ENCODE results near the gene PDZD2. TPM values are rescaled to one million over a fixed set of nuclear protein-coding genes. Genes with fewer than 3 reads are reported as not detected.

PDZD2 gene
- total and polyA plus RNA-seq, 2 experiments from 2014 or later = 8.3 to 16.9 TPM

- TF ChIP-seq CREB1 (CRISPR knock-in tag; IDR thresholded peaks at IDR 0.05; ENCODE audit: low read depth) = no peak
- TF ChIP-seq CTCF (conservative IDR thresholded peaks at IDR 0.05; ENCODE audit: low read depth in 2 of 2) = no peak
These were observed 45.3 kb upstream of the PDZD2 start (continued) for GRCh38 chr5:31593665-31594064.

GRCh38 chr5:31596354-31596753 lies 42.6 kb upstream of the PDZD2 start:
- H3K27ac ChIP-seq (ENCODE audit: low read depth) = no peak overlapping the region
- Mint-ChIP-seq H3K36me3 (ENCODE audit: low read depth) (no peaks in the 10 kb centered on the region), H3K9me3 (no peaks in the 10 kb centered on the region), H3K4me1 (no peaks in the 10 kb centered on the region), H3K27ac (no peak overlapping the region), H3K4me3 (no peak overlapping the region), H3K27me3 (ENCODE audit: insufficient read depth, low read depth, poor library complexity) (peaks cover 3% of the 10 kb centered on the region)
- H4K20me1 ChIP-seq (replicated peaks; ENCODE audit: insufficient read depth) = no peaks in the 10 kb centered on the region
- H3K36me3 ChIP-seq (ENCODE audit: insufficient read depth) = no peaks in the 10 kb centered on the region
- H2AFZ ChIP-seq = no peak overlapping the region; the same call in 1 of the 2 replicates
- no peaks in the 10 kb centered on the region for H3K9me2 ChIP-seq (ENCODE audit: insufficient read depth)
- no peaks in the 10 kb centered on the region for H3F3A ChIP-seq (replicated peaks; ENCODE audit: low read depth)
- no peak overlapping the region for H3K4me2 ChIP-seq
- H3K79me2 ChIP-seq (replicated peaks; ENCODE audit: insufficient read depth) = no peaks in the 10 kb centered on the region
- H3K4me3 ChIP-seq = no peak overlapping the region
- no peak for ATAC-seq
- H3K27me3 ChIP-seq (ENCODE audit: insufficient read depth) = no peaks in the 10 kb centered on the region
- no peak for DNase-seq (ENCODE audit: low spot score)
- no peaks in the 10 kb centered on the region for H3K4me1 ChIP-seq (ENCODE audit: insufficient read depth)
- no peak for TF ChIP-seq CTCF (conservative IDR thresholded peaks at IDR 0.05; ENCODE audit: low read depth in 2 of 2)
- TF ChIP-seq REST (IDR thresholded peaks at IDR 0.05; ENCODE audit: unreplicated experiment) = no peak
- no peak for TF ChIP-seq STAT1 (IDR thresholded peaks at IDR 0.05; ENCODE audit: unreplicated experiment)
- no peak for TF ChIP-seq POLR2AphosphoS5 (IDR thresholded peaks at IDR 0.05; ENCODE audit: low read depth)
- TF ChIP-seq ZNF462 (CRISPR knock-in tag; IDR thresholded peaks at IDR 0.05) = no peak
- TF ChIP-seq ZNF331 (CRISPR knock-in tag; IDR thresholded peaks at IDR 0.05; ENCODE audit: low read depth) = no peak
- no peak for TF ChIP-seq EZH2phosphoT487 (IDR thresholded peaks at IDR 0.05; ENCODE audit: unreplicated experiment)
- no peak for TF ChIP-seq NANOG (IDR thresholded peaks at IDR 0.05; ENCODE audit: borderline replicate concordance)
- no peak for TF ChIP-seq EZH2 (IDR thresholded peaks at IDR 0.05; ENCODE audit: low read depth, unreplicated experiment)
- TF ChIP-seq ZNF114 (CRISPR knock-in tag; IDR thresholded peaks at IDR 0.05) = no peak
- no peak for TF ChIP-seq JUNB (IDR thresholded peaks at IDR 0.05; ENCODE audit: unreplicated experiment)
- no peak for TF ChIP-seq CREB1 (CRISPR knock-in tag; IDR thresholded peaks at IDR 0.05; ENCODE audit: low read depth)

All from GM23338 (cell line).